MCF 10A (cell line): ENCODE measurements around the gene NSMF. TPM values are rescaled to one million over a fixed set of nuclear protein-coding genes. Genes with fewer than 3 reads are reported as not detected.

Source experiments
- BruUV-seq: library from RNA; stranded (reverse); fragments of 400-500 nt; replicated peaks from 2 replicates; lab custom pipeline; 2021; lab: Mats Ljungman, UMichigan
- CTCF ChIA-PET: fragments of 300-600 bp; sonication (Branson Sonifier 250); formaldehyde crosslinking; extraction: SDS; loops from one replicate; lab custom pipeline; 2021; ENCODE audit warnings: antibody characterized with exemption, inconsistent platforms; lab: Yijun Ruan, JAX
- POLR2A ChIA-PET: fragments of 300-600, 350-650 bp; sonication (Branson Sonifier 250); formaldehyde crosslinking; extraction: SDS; loops from one replicate; lab custom pipeline; 2020; ENCODE audit warnings: antibody characterized with exemption, inconsistent platforms; lab: Yijun Ruan, JAX
- DNase-seq: peaks from one replicate; pipeline ENCODE4 v3.0.0-alpha.2; 2018; ENCODE audit not compliant: unreplicated experiment
- H3K27ac Mint-ChIP-seq: one replicate; pipeline ENCODE4 v1.8.0; 2022; ENCODE audit warnings: mild to moderate bottlenecking, low read depth, mixed read lengths; ENCODE audit not compliant: unreplicated experiment
- H3K27me3 Mint-ChIP-seq: one replicate; pipeline ENCODE4 v1.8.0; 2022; ENCODE audit warnings: mixed read lengths; ENCODE audit not compliant: insufficient read depth, unreplicated experiment
- H3K36me3 Mint-ChIP-seq: one replicate; pipeline ENCODE4 v1.8.0; 2022; ENCODE audit warnings: mild to moderate bottlenecking, moderate library complexity, mixed read lengths; ENCODE audit not compliant: insufficient read depth, unreplicated experiment
- H3K4me1 Mint-ChIP-seq: one replicate; pipeline ENCODE4 v1.8.0; 2022; ENCODE audit warnings: mixed read lengths; ENCODE audit not compliant: insufficient read depth, unreplicated experiment
- H3K4me3 Mint-ChIP-seq: one replicate; pipeline ENCODE4 v1.8.0; 2022; ENCODE audit warnings: mild to moderate bottlenecking, moderate library complexity, mixed read lengths; ENCODE audit not compliant: unreplicated experiment
- H3K9me3 Mint-ChIP-seq: one replicate; pipeline ENCODE4 v1.8.0; 2022; ENCODE audit warnings: mixed read lengths; ENCODE audit not compliant: unreplicated experiment
- intact Hi-C: fragments of 100-400 bp; cut with micrococcal nuclease; formaldehyde crosslinking; loops from 2 replicates; pipeline ENCODE4 v1.14.1; 2022
- total RNA-seq: library from RNA; stranded (reverse); gene quantifications from 2 replicates; pipeline ENCODE4 v1.2.3, GENCODE V29; 2022
- TF ChIP-seq, protein P1 (sequence below): fragments of 200-600 bp; IDR thresholded peaks from one replicate; pipeline ENCODE4 v1.8.0; 2022; ENCODE audit warnings: antibody characterized with exemption, mild to moderate bottlenecking; ENCODE audit not compliant: unreplicated experiment

Gene NSMF
- total RNA-seq, 1 experiment from 2014 or later, result 37.8 TPM

DNA sequence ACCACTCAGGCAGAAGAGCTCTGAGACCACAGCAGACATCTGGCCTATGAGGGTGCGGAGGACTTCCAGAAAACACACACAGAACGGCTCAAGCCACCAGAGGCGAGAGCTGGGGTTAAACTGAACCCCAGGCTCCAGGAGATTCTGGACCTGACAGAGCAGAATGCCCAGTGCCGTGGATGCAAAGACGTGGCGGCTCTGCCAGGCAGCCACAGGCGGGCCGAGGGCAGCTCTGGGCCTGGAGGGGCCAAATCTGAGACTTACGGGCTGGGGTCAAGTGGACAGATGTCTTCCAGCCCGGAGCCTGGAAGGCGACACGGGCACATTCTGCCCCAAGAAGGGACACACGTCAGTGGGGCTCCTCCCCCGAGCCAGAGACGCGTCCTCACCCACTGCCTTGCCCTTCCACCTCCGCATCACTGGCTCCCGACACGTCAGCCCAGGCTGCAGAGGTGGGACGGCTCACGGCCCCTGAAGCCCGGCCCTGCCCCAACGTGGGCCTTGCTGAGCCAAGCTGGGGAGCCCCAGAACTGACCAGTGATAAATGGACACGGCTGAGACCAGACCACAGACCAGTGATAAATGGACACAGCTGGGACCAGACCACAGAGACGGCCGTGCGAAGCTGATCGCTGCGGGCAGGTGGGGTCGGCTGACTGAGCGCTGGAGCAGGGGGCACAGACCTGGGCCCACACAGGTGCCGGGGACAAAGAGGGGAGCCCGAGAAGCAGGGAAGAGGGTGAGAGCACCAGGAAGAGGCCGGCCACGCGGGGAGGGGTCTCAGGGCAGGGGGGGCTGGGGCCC, 40.9 kb upstream of the NSMF start:
- TF ChIP-seq, protein P1, sequence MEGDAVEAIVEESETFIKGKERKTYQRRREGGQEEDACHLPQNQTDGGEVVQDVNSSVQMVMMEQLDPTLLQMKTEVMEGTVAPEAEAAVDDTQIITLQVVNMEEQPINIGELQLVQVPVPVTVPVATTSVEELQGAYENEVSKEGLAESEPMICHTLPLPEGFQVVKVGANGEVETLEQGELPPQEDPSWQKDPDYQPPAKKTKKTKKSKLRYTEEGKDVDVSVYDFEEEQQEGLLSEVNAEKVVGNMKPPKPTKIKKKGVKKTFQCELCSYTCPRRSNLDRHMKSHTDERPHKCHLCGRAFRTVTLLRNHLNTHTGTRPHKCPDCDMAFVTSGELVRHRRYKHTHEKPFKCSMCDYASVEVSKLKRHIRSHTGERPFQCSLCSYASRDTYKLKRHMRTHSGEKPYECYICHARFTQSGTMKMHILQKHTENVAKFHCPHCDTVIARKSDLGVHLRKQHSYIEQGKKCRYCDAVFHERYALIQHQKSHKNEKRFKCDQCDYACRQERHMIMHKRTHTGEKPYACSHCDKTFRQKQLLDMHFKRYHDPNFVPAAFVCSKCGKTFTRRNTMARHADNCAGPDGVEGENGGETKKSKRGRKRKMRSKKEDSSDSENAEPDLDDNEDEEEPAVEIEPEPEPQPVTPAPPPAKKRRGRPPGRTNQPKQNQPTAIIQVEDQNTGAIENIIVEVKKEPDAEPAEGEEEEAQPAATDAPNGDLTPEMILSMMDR, result no peak
- no TSS peak for BruUV-seq
- intact Hi-C loops, result no loop called here
- peaks cover 17% of the 10 kb centered on the region for H3K36me3 Mint-ChIP-seq
- no peak overlapping the region for H3K4me3 Mint-ChIP-seq
- peaks cover 8% of the 10 kb centered on the region for H3K9me3 Mint-ChIP-seq
- ChIA-PET POLR2A (interaction anchor here (1.1 kb wide), 1 partner anchor 18 kb away, joined by 4 read pairs; no protein-coding TSS in a partner anchor), CTCF (no interaction called here)
- H3K4me1 Mint-ChIP-seq, result no peaks in the 10 kb centered on the region
- DNase-seq, result no peak
- H3K27ac Mint-ChIP-seq, result no peak overlapping the region
- H3K27me3 Mint-ChIP-seq, result peaks cover 30% of the 10 kb centered on the region

DNA sequence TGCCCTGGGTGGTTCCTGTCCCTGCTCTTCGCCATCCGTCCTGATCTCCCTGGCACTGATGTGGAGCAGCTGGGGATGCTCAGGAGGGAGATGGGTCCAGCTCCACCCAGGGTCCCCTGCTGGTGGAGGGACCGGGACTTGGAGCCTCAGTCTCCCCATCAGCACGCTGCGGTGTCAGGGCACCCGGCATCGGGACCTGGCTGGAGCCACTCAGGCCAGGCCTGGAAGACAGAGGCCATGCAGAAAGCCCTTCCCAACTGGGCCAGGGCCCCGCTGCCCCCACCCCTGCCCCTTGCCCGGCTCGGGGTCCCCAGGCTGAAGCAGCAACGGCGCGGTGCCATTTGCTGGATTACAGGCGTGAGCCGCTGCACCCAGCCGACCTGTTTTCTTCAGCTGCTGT, 40.3 kb upstream of the NSMF start:
- H3K9me3 Mint-ChIP-seq, result peaks cover 8% of the 10 kb centered on the region
- POLR2A ChIA-PET, result no interaction called here
- DNase-seq, result no peak
- BruUV-seq, result no TSS peak
- H3K27ac Mint-ChIP-seq, result no peak overlapping the region
- H3K4me1 Mint-ChIP-seq, result peaks cover 4% of the 10 kb centered on the region
- H3K27me3 Mint-ChIP-seq, result peaks cover 30% of the 10 kb centered on the region
- H3K36me3 Mint-ChIP-seq, result peaks cover 17% of the 10 kb centered on the region
- TF ChIP-seq, protein P1, result no peak
- intact Hi-C loops, result no loop called here
- no peak overlapping the region for H3K4me3 Mint-ChIP-seq
- CTCF ChIA-PET, result no interaction called here

DNA sequence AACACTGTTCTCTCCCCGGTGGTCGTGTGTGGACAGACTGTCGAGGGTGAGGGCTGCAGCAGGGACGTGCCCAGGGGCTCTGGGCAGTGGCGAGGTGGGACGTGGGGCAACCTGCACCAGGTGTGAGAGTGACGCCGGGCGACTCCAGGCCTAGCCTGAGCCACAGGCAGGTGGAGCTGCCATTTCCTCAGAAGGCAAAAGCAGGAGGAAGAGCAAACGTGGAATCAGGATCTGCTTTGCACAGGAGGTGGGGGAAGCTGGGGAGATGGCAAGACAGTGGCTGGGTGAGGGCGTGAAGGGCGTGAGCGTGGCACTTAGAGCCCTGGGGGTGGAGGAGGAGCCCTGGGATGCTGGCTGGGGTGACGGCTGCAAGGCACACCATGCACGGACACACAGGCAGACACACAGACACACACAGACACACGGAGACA, 39.6 kb upstream of the NSMF start:
- Mint-ChIP-seq H3K27me3 (peaks cover 25% of the 10 kb centered on the region), H3K36me3 (peaks cover 17% of the 10 kb centered on the region), H3K27ac (no peak overlapping the region), H3K4me3 (no peak overlapping the region), H3K9me3 (peaks cover 6% of the 10 kb centered on the region), H3K4me1 (peaks cover 9% of the 10 kb centered on the region)
- TF ChIP-seq, protein P1, result no peak
- POLR2A ChIA-PET, result no interaction called here
- CTCF ChIA-PET, result no interaction called here
- no peak for DNase-seq
- BruUV-seq, result no TSS peak
- intact Hi-C loops, result no loop called here

DNA sequence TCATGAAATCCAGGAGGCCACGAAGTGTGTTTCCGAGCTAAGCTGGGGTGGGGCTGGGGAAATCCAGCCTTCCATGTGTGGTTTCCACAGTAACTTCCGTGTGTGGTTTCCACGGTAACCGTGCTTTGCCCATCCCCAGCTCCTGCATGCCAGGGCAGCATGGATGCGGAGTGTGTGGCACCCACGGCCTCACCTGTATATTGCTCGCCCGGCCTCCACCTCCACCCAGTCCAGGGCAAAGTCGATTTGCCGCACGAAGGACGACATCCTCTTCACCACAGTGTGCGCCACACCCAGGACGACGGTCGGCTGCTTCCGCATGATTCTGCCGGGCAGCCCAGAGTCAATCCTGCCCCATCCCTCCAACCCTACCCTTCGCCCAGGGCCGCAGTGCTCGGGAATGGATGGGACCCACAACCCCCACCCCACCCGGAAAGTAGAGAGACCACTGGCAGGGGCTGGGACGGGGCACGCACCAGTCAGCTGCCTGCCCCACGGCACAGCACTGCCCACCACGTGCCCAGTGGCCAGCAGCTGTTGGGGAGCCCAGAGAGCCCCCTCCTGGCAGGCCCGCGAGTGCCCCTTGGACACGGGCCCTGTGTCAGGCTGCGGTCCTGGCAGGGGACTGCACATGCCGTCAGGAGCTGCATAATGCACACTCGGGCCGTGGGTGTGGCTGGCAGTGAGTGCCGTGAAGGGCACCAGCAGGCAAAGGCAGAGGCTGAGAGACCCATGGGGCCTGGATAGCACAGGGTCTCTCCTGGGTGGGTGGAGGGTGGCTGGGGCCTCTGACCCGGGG, 39.0 kb upstream of the NSMF start:
- BruUV-seq, result no TSS peak
- H3K4me3 Mint-ChIP-seq, result no peak overlapping the region
- intact Hi-C loops, result no loop called here
- H3K27me3 Mint-ChIP-seq, result peaks cover 19% of the 10 kb centered on the region
- ChIA-PET CTCF (interaction anchor here (0.5 kb wide), 1 partner anchor 88 kb away, joined by 3 read pairs; no protein-coding TSS in a partner anchor), POLR2A (no interaction called here)
- peaks cover 17% of the 10 kb centered on the region for H3K36me3 Mint-ChIP-seq
- no peak overlapping the region for H3K27ac Mint-ChIP-seq
- peaks cover 9% of the 10 kb centered on the region for H3K4me1 Mint-ChIP-seq
- TF ChIP-seq, protein P1, result no peak
- no peaks in the 10 kb centered on the region for H3K9me3 Mint-ChIP-seq
- DNase-seq, result no peak
